Measurements from ENCODE around the gene NDP. TPM values are rescaled to one million over a fixed set of nuclear protein-coding genes. Genes with fewer than 3 reads are reported as not detected.
"Not testable (repeated sequence)": the region's sequence is repeated elsewhere in the genome, so short reads cannot be mapped to it uniquely, and the experiment has no call there.

The NDP gene
- total RNA-seq, 1 experiment from 2014 or later, result 1.5 TPM

DNA sequence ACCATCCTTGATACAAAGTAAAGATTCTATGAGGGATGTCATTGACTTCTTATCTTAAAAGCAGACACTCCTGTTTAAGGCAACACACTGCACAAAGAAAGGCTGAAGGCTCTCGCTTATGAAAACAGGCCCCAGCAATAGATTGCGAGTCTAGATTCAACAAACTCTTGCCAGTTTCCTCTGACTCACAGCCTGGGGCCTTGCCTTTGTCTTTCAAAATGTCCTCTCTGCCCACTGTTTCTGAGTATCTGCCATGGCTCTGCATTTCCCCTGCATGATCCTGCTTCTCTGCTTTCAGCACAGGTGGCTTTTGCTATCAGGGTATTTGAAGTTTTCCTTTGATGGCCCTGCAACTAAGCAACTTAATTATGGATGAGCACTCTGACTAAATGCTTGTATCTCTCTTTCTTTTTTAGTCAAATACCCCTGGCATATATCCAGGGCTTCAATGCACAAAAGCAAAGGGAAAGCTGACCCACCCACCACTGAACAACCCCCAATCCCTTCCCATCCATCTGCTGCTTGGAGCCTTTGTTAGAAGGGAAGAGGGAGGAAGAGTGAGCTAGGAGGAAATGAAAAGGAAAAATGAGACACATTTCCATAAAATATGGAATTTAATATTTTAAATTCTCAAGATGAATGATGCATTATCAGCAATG is 32.2 kb downstream of the NDP start:
- no peaks in the 10 kb centered on the region for H3K36me3 Mint-ChIP-seq (ENCODE audit: insufficient read depth, unreplicated experiment)
- peak; percentile 10 for DNase-seq
- no peak overlapping the region for H3K4me3 Mint-ChIP-seq (ENCODE audit: low read depth, unreplicated experiment)
- no peak overlapping the region for H3K27ac Mint-ChIP-seq (ENCODE audit: unreplicated experiment)
- TF ChIP-seq, protein P1, sequence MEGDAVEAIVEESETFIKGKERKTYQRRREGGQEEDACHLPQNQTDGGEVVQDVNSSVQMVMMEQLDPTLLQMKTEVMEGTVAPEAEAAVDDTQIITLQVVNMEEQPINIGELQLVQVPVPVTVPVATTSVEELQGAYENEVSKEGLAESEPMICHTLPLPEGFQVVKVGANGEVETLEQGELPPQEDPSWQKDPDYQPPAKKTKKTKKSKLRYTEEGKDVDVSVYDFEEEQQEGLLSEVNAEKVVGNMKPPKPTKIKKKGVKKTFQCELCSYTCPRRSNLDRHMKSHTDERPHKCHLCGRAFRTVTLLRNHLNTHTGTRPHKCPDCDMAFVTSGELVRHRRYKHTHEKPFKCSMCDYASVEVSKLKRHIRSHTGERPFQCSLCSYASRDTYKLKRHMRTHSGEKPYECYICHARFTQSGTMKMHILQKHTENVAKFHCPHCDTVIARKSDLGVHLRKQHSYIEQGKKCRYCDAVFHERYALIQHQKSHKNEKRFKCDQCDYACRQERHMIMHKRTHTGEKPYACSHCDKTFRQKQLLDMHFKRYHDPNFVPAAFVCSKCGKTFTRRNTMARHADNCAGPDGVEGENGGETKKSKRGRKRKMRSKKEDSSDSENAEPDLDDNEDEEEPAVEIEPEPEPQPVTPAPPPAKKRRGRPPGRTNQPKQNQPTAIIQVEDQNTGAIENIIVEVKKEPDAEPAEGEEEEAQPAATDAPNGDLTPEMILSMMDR (IDR thresholded peaks at IDR 0.05; ENCODE audit: unreplicated experiment), result no peak
- CTCF ChIA-PET, result no interaction called here
- H3K9me3 Mint-ChIP-seq (ENCODE audit: low read depth, unreplicated experiment), result no peaks in the 10 kb centered on the region
- intact Hi-C loops (cut with micrococcal nuclease; ENCODE audit: unreplicated experiment), result no loop called here
- H3K4me1 Mint-ChIP-seq (ENCODE audit: low read depth, unreplicated experiment), result peaks cover 9% of the 10 kb centered on the region
- H3K27me3 Mint-ChIP-seq (ENCODE audit: unreplicated experiment), result no peaks in the 10 kb centered on the region
- no TSS peak for BruUV-seq (replicated peaks)

DNA sequence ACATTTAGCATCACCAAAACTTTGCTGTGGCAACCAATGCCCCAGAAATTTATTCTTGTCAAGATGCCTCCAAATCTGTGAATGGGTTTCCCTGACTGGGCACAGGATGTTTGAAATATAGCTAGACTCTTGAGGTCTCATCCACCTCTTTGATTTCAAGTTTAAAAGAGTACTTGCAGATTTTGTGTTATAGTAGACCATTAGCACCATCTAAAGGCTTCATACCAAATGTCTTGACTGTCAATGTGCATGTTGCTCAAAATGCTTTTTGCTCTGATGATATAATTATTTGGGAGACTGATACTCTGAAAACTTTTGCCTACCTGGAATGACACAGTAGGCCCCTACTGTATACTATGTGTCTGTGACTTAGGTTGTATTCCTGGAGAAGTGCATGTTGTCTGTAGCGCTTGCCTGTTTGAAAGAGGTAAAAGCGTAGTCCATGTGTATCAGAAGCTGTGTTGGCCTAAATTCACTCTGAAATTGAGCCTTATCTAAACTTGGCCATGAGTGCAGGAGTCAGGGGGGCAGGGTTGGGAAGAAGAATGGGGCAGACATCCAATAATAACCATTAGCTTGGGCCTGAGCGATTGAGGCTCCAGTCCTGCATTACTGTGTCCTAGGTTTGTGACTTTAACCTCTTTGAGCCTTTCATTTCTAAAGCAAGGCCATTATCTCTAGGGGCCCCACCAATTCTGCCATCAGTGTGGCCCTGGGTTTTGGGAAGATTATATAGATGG is 33.8 kb downstream of the NDP start:
- no peaks in the 10 kb centered on the region for H3K27me3 Mint-ChIP-seq (ENCODE audit: unreplicated experiment)
- TF ChIP-seq, protein P1 (IDR thresholded peaks at IDR 0.05; ENCODE audit: unreplicated experiment), result no peak
- H3K36me3 Mint-ChIP-seq (ENCODE audit: insufficient read depth, unreplicated experiment), result no peaks in the 10 kb centered on the region
- no TSS peak for BruUV-seq (replicated peaks)
- H3K4me3 Mint-ChIP-seq (ENCODE audit: low read depth, unreplicated experiment), result no peak overlapping the region
- intact Hi-C loops (cut with micrococcal nuclease; ENCODE audit: unreplicated experiment), result loop anchor here (1.0 to 5.0 kb wide), 3 partner anchors 103 to 382 kb away; no protein-coding TSS in a partner anchor
- no peak for DNase-seq
- H3K4me1 Mint-ChIP-seq (ENCODE audit: low read depth, unreplicated experiment), result peaks cover 9% of the 10 kb centered on the region
- no peak overlapping the region for H3K27ac Mint-ChIP-seq (ENCODE audit: unreplicated experiment)
- CTCF ChIA-PET, result interaction anchor here (0.9 to 1.0 kb wide), 2 partner anchors 103 to 189 kb away, joined by 3 to 5 read pairs (median 3); no protein-coding TSS in a partner anchor
- no peaks in the 10 kb centered on the region for H3K9me3 Mint-ChIP-seq (ENCODE audit: low read depth, unreplicated experiment)

DNA sequence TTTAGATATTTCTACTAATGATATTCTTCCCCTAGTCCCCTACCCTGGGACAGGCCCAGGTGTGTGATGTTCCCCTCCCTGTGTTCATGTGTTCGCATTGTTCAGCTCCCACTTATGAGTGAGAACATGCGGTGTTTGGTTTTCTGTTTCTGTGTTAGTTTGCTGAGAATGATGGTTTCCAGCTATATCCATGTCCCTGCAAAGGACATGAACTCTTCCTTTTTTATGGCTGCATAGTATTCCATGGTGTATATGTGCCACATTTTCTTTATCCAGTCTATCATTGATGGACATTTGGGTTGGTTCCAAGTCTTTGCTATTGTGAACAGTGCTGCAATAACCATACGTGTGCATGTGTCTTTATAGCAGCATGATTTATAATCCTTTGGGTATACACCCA is 51.2 kb downstream of the NDP start:
- H3K4me1 Mint-ChIP-seq (ENCODE audit: low read depth, unreplicated experiment); CTCF ChIA-PET; H3K36me3 Mint-ChIP-seq (ENCODE audit: insufficient read depth, unreplicated experiment); H3K27me3 Mint-ChIP-seq (ENCODE audit: unreplicated experiment); intact Hi-C loops (cut with micrococcal nuclease; ENCODE audit: unreplicated experiment); H3K9me3 Mint-ChIP-seq (ENCODE audit: low read depth, unreplicated experiment); BruUV-seq (replicated peaks); H3K4me3 Mint-ChIP-seq (ENCODE audit: low read depth, unreplicated experiment); DNase-seq; H3K27ac Mint-ChIP-seq (ENCODE audit: unreplicated experiment): not testable (repeated sequence)

DNA sequence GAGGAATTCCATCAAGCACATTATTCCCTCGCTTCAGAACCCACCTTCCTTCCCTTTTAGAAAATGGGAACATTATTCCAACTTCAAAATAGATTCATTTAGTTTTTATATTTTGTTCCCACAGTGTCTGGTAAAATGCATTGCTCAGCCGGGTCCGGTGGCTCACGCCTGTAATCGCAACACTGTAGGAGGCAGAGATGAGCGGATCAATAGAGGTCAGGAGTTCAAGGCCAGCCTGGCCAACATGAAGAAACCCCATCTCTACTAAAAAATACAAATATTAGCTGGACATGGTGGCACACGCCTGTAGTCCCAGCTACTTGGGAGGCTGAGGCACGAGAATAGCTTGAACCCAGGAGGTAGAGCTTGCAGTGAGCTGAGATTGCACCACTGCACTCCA is 62.4 kb downstream of the NDP start:
- H3K4me1 Mint-ChIP-seq (ENCODE audit: low read depth, unreplicated experiment); H3K36me3 Mint-ChIP-seq (ENCODE audit: insufficient read depth, unreplicated experiment); H3K27me3 Mint-ChIP-seq (ENCODE audit: unreplicated experiment); H3K27ac Mint-ChIP-seq (ENCODE audit: unreplicated experiment); H3K4me3 Mint-ChIP-seq (ENCODE audit: low read depth, unreplicated experiment); intact Hi-C loops (cut with micrococcal nuclease; ENCODE audit: unreplicated experiment); H3K9me3 Mint-ChIP-seq (ENCODE audit: low read depth, unreplicated experiment); DNase-seq; BruUV-seq (replicated peaks): not testable (repeated sequence)
- CTCF ChIA-PET, result interaction anchor here (0.7 kb wide), 1 partner anchor 328 kb away, joined by 3 read pairs; no protein-coding TSS in a partner anchor

DNA sequence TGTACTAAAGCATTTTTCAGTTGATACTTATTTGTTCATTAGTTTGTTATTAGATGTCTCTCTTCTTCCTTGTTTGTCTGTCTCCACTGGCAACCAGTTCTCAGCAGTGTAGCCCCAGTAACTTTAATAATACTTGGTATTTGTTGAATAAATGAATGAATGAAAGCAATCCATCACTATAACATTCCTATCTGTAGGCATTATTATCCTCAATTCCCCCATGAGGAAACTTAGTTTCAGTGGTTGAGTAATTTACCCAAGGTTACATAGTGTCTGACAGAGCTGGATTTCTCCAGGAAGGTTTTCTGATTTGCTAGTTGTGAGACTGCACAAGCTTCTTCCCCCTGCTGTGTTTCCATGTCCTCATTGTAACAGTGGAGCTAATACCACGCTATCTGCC is 63.2 kb downstream of the NDP start:
- Mint-ChIP-seq H3K4me1 (ENCODE audit: low read depth, unreplicated experiment) (peaks cover 9% of the 10 kb centered on the region), H3K27me3 (ENCODE audit: unreplicated experiment) (no peaks in the 10 kb centered on the region), H3K27ac (ENCODE audit: unreplicated experiment) (no peak overlapping the region), H3K9me3 (ENCODE audit: low read depth, unreplicated experiment) (no peaks in the 10 kb centered on the region), H3K4me3 (ENCODE audit: low read depth, unreplicated experiment) (no peak overlapping the region), H3K36me3 (ENCODE audit: insufficient read depth, unreplicated experiment) (no peaks in the 10 kb centered on the region)
- TF ChIP-seq, protein P1 (IDR thresholded peaks at IDR 0.05; ENCODE audit: unreplicated experiment), result no peak
- no TSS peak for BruUV-seq (replicated peaks)
- no peak for DNase-seq
- CTCF ChIA-PET, result no interaction called here
- intact Hi-C loops (cut with micrococcal nuclease; ENCODE audit: unreplicated experiment), result no loop called here
